Epithelial cell of prostate (primary cell): ENCODE measurements around the gene ACTN1.
"Not testable (repeated sequence)": the region's sequence is repeated elsewhere in the genome, so short reads cannot be mapped to it uniquely, and the experiment has no call there.

Source experiments
- DNase-seq: peaks from one replicate; pipeline ENCODE4 v3.0.0-alpha.2; 2011; ENCODE audit warnings: low read depth, low spot score
- H3K27ac ChIP-seq: fragments of 450-650 bp; 2 replicates; pipeline ENCODE4 v1.5.1; 2017; ENCODE audit warnings: mild to moderate bottlenecking

The ACTN1 gene

GRCh38 chr14:68987653-68988036 is 8.5 kb upstream of the ACTN1 start:
- no peak overlapping the region for H3K27ac ChIP-seq
- no peak for DNase-seq

- no peak for DNase-seq
- H3K27ac ChIP-seq, result no peak overlapping the region
These were observed 8.0 kb upstream of the ACTN1 start for GRCh38 chr14:68986926-68987652.

GRCh38 chr14:68986225-68986624 is 7.1 kb upstream of the ACTN1 start:
- no peak for DNase-seq

GRCh38 chr14:68984686-68985085 is 5.6 kb upstream of the ACTN1 start:
- no peak overlapping the region for H3K27ac ChIP-seq
- no peak for DNase-seq

More at GRCh38 chr14:68986225-68986624, 7.1 kb upstream of the ACTN1 start:
- H3K27ac ChIP-seq, result no peak overlapping the region

GRCh38 chr14:68983191-68983590 is 4.1 kb upstream of the ACTN1 start:
- H3K27ac ChIP-seq, result no peak overlapping the region
- no peak for DNase-seq

GRCh38 chr14:68982581-68982980 is 3.5 kb upstream of the ACTN1 start:
- H3K27ac ChIP-seq, result no peak overlapping the region
- DNase-seq, result no peak

- H3K27ac ChIP-seq, result peak overlapping the region; percentile 42
- DNase-seq, result no peak
These were observed 2.5 kb upstream of the ACTN1 start for GRCh38 chr14:68981539-68981976.

GRCh38 chr14:68981139-68981538 is 2.0 kb upstream of the ACTN1 start:
- H3K27ac ChIP-seq, result peak overlapping the region; percentile 42
- no peak for DNase-seq

- no peak for DNase-seq
- H3K27ac ChIP-seq, result peak overlapping the region; percentile 99
These were observed 785 bp upstream of the ACTN1 start for GRCh38 chr14:68979722-68980451.

- no peak for DNase-seq
- peak overlapping the region; percentile 99 for H3K27ac ChIP-seq
These were observed 760 bp downstream of the ACTN1 start for GRCh38 chr14:68978172-68978911.

- peak overlapping the region; percentile 99 for H3K27ac ChIP-seq
- no peak for DNase-seq
These were observed 1.4 kb downstream of the ACTN1 start for GRCh38 chr14:68977718-68978171.

GRCh38 chr14:68977180-68977717 is 1.9 kb downstream of the ACTN1 start:
- H3K27ac ChIP-seq, result peak overlapping the region; percentile 99
- DNase-seq, result no peak

- DNase-seq, result no peak
- H3K27ac ChIP-seq, result peak overlapping the region; percentile 99
These were observed 2.7 kb downstream of the ACTN1 start for GRCh38 chr14:68976160-68977067.

GRCh38 chr14:68975667-68976066 is 3.4 kb downstream of the ACTN1 start:
- peak overlapping the region; percentile 99 for H3K27ac ChIP-seq
- no peak for DNase-seq

- DNase-seq, result no peak
- H3K27ac ChIP-seq, result peak overlapping the region; percentile 99
These were observed 4.2 kb downstream of the ACTN1 start for GRCh38 chr14:68974759-68975347.

GRCh38 chr14:68973639-68974038 is 5.5 kb downstream of the ACTN1 start:
- H3K27ac ChIP-seq, result peak overlapping the region; percentile 99
- no peak for DNase-seq

- peak overlapping the region; percentile 99 for H3K27ac ChIP-seq
- not testable (repeated sequence) for DNase-seq
These were observed 5.9 kb downstream of the ACTN1 start for GRCh38 chr14:68973219-68973565.

GRCh38 chr14:68972507-68973218 is 6.4 kb downstream of the ACTN1 start:
- peak overlapping the region; percentile 99 for H3K27ac ChIP-seq

More at GRCh38 chr14:68972507-68973218, 6.4 kb downstream of the ACTN1 start:
- DNase-seq, result no peak
